ENCODE results near the gene LRRC7. TPM values are rescaled to one million over a fixed set of nuclear protein-coding genes. Genes with fewer than 3 reads are reported as not detected.

LRRC7 gene
- total and polyA plus RNA-seq, 2 experiments from 2014 or later, result 0.99 to 1.8 TPM

DNA sequence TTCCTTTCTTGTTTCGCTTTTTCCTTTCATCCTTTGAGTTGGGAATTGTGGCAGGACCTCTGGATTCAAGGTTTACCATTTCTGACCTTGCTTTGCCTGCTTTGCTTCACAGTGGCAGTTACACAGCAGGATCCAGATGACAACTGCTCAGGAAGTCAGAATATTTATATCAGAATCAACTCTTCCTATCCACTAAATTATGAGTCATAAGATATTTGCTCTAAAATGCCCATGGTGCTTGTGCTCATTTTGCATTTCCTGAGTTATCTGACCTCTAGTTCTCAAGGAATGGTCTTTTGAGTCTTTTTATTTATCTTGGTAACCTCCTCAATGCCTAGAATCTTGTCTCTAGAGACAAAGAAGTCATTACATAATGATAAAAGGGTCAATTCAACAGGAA lies 290.8 kb downstream of the LRRC7 start:
- 90% methylated on average over 1 of the region's 1 CpG for WGBS (ENCODE audit: low lambda C conversion rate, missing lambda C conversion rate)
- H3K36me3 ChIP-seq (replicated peaks; ENCODE audit: insufficient read depth, low read depth), result no peaks in the 10 kb centered on the region
- H3K27ac ChIP-seq, result no peak overlapping the region
- H4K20me1 ChIP-seq (ENCODE audit: insufficient read depth, poor library complexity, severe bottlenecking), result no peaks in the 10 kb centered on the region
- no peak overlapping the region for H3K4me2 ChIP-seq
- no peaks in the 10 kb centered on the region for H3K9me3 ChIP-seq (ENCODE audit: low read depth)
- H2AFZ ChIP-seq, result no peak overlapping the region
- H3K9me2 ChIP-seq (replicated peaks; ENCODE audit: insufficient read depth), result no peaks in the 10 kb centered on the region
- H3K4me3 ChIP-seq, result no peak overlapping the region
- H3K79me2 ChIP-seq, result no peaks in the 10 kb centered on the region
- TF ChIP-seq EZH2 (IDR thresholded peaks at IDR 0.05; ENCODE audit: borderline replicate concordance) (no peak), EZH2phosphoT487 (IDR thresholded peaks at IDR 0.05; ENCODE audit: low read depth, severe bottlenecking, unreplicated experiment) (no peak), CTCF (IDR thresholded peaks at IDR 0.05; ENCODE audit: poor library complexity) (no peak)
- DNase-seq (ENCODE audit: low spot score), result no peak
- no peaks in the 10 kb centered on the region for H3K4me1 ChIP-seq (ENCODE audit: insufficient read depth)
- no peaks in the 10 kb centered on the region for H3K27me3 ChIP-seq

- no peak overlapping the region for H2AFZ ChIP-seq
- H3K9me3 ChIP-seq (ENCODE audit: low read depth), result no peaks in the 10 kb centered on the region
- no peaks in the 10 kb centered on the region for H3K79me2 ChIP-seq
- H3K4me2 ChIP-seq, result no peak overlapping the region
- H3K27ac ChIP-seq, result no peak overlapping the region
- H3K4me1 ChIP-seq (ENCODE audit: insufficient read depth), result no peaks in the 10 kb centered on the region
- 78% methylated on average over 5 of the region's 5 CpGs for WGBS (ENCODE audit: low lambda C conversion rate, missing lambda C conversion rate)
- no peak for DNase-seq (ENCODE audit: low spot score)
- no peak overlapping the region for H3K4me3 ChIP-seq
- H3K9me2 ChIP-seq (replicated peaks; ENCODE audit: insufficient read depth), result no peaks in the 10 kb centered on the region
- no peaks in the 10 kb centered on the region for H4K20me1 ChIP-seq (ENCODE audit: insufficient read depth, poor library complexity, severe bottlenecking)
- no peaks in the 10 kb centered on the region for H3K27me3 ChIP-seq
- H3K36me3 ChIP-seq (replicated peaks; ENCODE audit: insufficient read depth, low read depth), result no peaks in the 10 kb centered on the region
- TF ChIP-seq EZH2 (IDR thresholded peaks at IDR 0.05; ENCODE audit: borderline replicate concordance), result no peak
- no peak for TF ChIP-seq EZH2phosphoT487 (IDR thresholded peaks at IDR 0.05; ENCODE audit: low read depth, severe bottlenecking, unreplicated experiment)
- TF ChIP-seq CTCF (IDR thresholded peaks at IDR 0.05; ENCODE audit: poor library complexity), result no peak
These were observed 293.9 kb downstream of the LRRC7 start for GRCh38 chr1:69861641-69862040.

GRCh38 chr1:69862906-69863305 lies 295.2 kb downstream of the LRRC7 start:
- Histone ChIP-seq H3K4me2 (no peak overlapping the region), H3K9me2 (replicated peaks; ENCODE audit: insufficient read depth) (no peaks in the 10 kb centered on the region), H3K9me3 (ENCODE audit: low read depth) (no peaks in the 10 kb centered on the region), H3K27me3 (no peaks in the 10 kb centered on the region), H2AFZ (no peak overlapping the region), H3K4me3 (no peak overlapping the region), H3K79me2 (no peaks in the 10 kb centered on the region), H4K20me1 (ENCODE audit: insufficient read depth, poor library complexity, severe bottlenecking) (no peaks in the 10 kb centered on the region), H3K27ac (no peak overlapping the region), H3K4me1 (ENCODE audit: insufficient read depth) (no peaks in the 10 kb centered on the region), H3K36me3 (replicated peaks; ENCODE audit: insufficient read depth, low read depth) (no peaks in the 10 kb centered on the region)
- TF ChIP-seq EZH2 (IDR thresholded peaks at IDR 0.05; ENCODE audit: borderline replicate concordance) (no peak), CTCF (IDR thresholded peaks at IDR 0.05; ENCODE audit: poor library complexity) (no peak), EZH2phosphoT487 (IDR thresholded peaks at IDR 0.05; ENCODE audit: low read depth, severe bottlenecking, unreplicated experiment) (no peak)
- 91% methylated on average over 1 of the region's 1 CpG for WGBS (ENCODE audit: low lambda C conversion rate, missing lambda C conversion rate)
- DNase-seq (ENCODE audit: low spot score), result no peak

DNA sequence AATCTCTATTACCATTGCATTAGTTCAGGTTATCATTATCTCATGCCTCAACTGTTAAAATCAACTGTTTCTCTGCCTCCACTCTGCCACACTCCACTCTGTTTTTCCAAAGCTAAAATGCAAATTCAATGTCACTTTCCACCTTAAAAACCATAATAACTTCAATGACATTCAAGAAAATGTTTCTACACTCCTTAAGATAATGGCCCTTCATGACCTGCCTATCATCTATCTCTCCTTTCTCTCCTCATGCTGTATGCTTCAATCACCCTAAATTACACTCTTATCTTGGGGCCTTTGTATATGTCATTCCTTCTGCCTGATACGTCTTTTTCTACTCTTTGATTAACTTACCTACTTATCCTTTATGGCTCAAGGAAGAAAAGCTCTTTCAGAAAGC lies 296.0 kb downstream of the LRRC7 start:
- TF ChIP-seq CTCF (IDR thresholded peaks at IDR 0.05; ENCODE audit: poor library complexity) (no peak), EZH2phosphoT487 (IDR thresholded peaks at IDR 0.05; ENCODE audit: low read depth, severe bottlenecking, unreplicated experiment) (no peak), EZH2 (IDR thresholded peaks at IDR 0.05; ENCODE audit: borderline replicate concordance) (no peak)
- 80% methylated on average over 1 of the region's 1 CpG for WGBS (ENCODE audit: low lambda C conversion rate, missing lambda C conversion rate)
- no peaks in the 10 kb centered on the region for H3K36me3 ChIP-seq (replicated peaks; ENCODE audit: insufficient read depth, low read depth)
- no peaks in the 10 kb centered on the region for H3K9me3 ChIP-seq (ENCODE audit: low read depth)
- no peaks in the 10 kb centered on the region for H3K27me3 ChIP-seq
- H3K4me1 ChIP-seq (ENCODE audit: insufficient read depth), result no peaks in the 10 kb centered on the region
- H3K79me2 ChIP-seq, result no peaks in the 10 kb centered on the region
- H2AFZ ChIP-seq, result no peak overlapping the region
- H4K20me1 ChIP-seq (ENCODE audit: insufficient read depth, poor library complexity, severe bottlenecking), result no peaks in the 10 kb centered on the region
- no peak for DNase-seq (ENCODE audit: low spot score)
- no peaks in the 10 kb centered on the region for H3K9me2 ChIP-seq (replicated peaks; ENCODE audit: insufficient read depth)
- no peak overlapping the region for H3K27ac ChIP-seq
- no peak overlapping the region for H3K4me2 ChIP-seq
- H3K4me3 ChIP-seq, result no peak overlapping the region
